Ovary (tissue), 9 donors: ENCODE measurements around the gene GPATCH2. TPM values are rescaled to one million over a fixed set of nuclear protein-coding genes. Genes with fewer than 3 reads are reported as not detected.
"Not testable (repeated sequence)": the region's sequence is repeated elsewhere in the genome, so short reads cannot be mapped to it uniquely, and the experiment has no call there.

Source experiments
- DNase-seq, 5 donors: peaks; one replicate each; pipeline ENCODE4 v3.0.0-alpha.2; 2019 to 2020
- H3K27ac ChIP-seq, 2 donors: fragments of 200-600 bp; one replicate each; pipeline versions ENCODE4 v1.5.1 to v1.8.0; 2019 to 2022
- H3K27me3 ChIP-seq: fragments of 200-600 bp; one replicate; pipeline ENCODE4 v1.8.0; 2022
- H3K36me3 ChIP-seq: fragments of 200-600 bp; sonication (generic); one replicate; pipeline ENCODE4 v1.5.1; 2019
- H3K4me1 ChIP-seq: one replicate; pipeline ENCODE4 v1.8.1; 2013; ENCODE audit warnings: mild to moderate bottlenecking, moderate library complexity; ENCODE audit not compliant: insufficient read depth
- H3K4me3 ChIP-seq: fragments of 200-600 bp; sonication (generic); one replicate; pipeline ENCODE4 v1.5.1; 2017
- H3K9me3 ChIP-seq, 2 donors: fragments of 200-600 bp in 1 of 2; sonication (generic) in 1 of 2; one replicate each; pipeline versions ENCODE4 v1.5.1 to v1.8.1; 2013 to 2019; ENCODE audit warnings: mild to moderate bottlenecking in 1 of 2, moderate library complexity in 1 of 2
- CTCF ChIP-seq, 3 donors: fragments of 450-650 bp in 2 of 3; fragments of 200-600 bp in 1 of 3; IDR thresholded peaks; one replicate each; pipeline versions ENCODE4 v1.5.1 to v1.8.0; 2016 to 2022; ENCODE audit warnings: antibody characterized with exemption in 3 of 3, mild to moderate bottlenecking in 1 of 3
- EP300 ChIP-seq: sonication (generic); formaldehyde crosslinking; IDR thresholded peaks from one replicate; pipeline ENCODE4 v1.6.1; 2017; ENCODE audit warnings: antibody characterized with exemption
- POLR2A ChIP-seq: fragments of 450-650 bp; IDR thresholded peaks from one replicate; pipeline ENCODE4 v1.6.1; 2017; ENCODE audit warnings: antibody characterized with exemption, mild to moderate bottlenecking, moderate library complexity
- WGBS, 3 donors: extraction: QIAGEN DNeasy Blood & Tissue Kit in 1 of 3; methylation state at CpG; one replicate each; pipeline versions ENCODE4 v1.1.5 to v1.1.7; 2013 to 2017; 5-methylcytosine and 5-hydroxymethylcytosine counted together
- intact Hi-C, 4 donors: fragments of 100-400 bp; cut with DNase I; formaldehyde crosslinking; loops; one replicate each; pipeline versions ENCODE4 v1.11.0 to v1.15.1; 2022 to 2023
- polyA plus RNA-seq, 2 donors: library from polyadenylated mRNA; stranded (reverse); fragments of 200-250 nt in 1 of 2; fragments of 350-450 nt in 1 of 2; fragmentation: Illumina TruSeq in 1 of 2; extraction: RNeasy Lipid Tissue Mini Kit (QIAGEN cat#74804) in 1 of 2; gene quantifications; one replicate each; pipeline ENCODE4 v1.2.3, GENCODE V29; 2013 to 2014
- total RNA-seq, 7 donors: library from RNA; depleted of rRNA in 2 of 7; stranded (reverse); fragments of >200 nt in 2 of 7; fragmentation: NEBNext Ultra II Directional in 3 of 7; extraction: Animal tissue kit (Norgen Biotek cat#: 25700) in 3 of 7; gene quantifications; one replicate each; pipeline versions ENCODE4 v1.1.0 to v1.2.4, GENCODE V29; 2016 to 2023
- donor health status: DM: no; HTN: no; CAD: no; lungs with moderate emphysema.
- donor health status: DM: no; HTN: no; CAD: no.
- donor health status: Bipolar disorder and iron deficiency.
- donor health status: DM: yes; HTN: yes; CAD: no.
- donor health status: DM: no; HTN: no; CAD: no.
- donor health status: DM: yes; HTN: yes; CAD: no.

Gene GPATCH2
- total and polyA plus RNA-seq, 9 donors: 3.7 to 16.5 (median 10.4) TPM

GRCh38 chr1:217526636-217527035, 104.3 kb downstream of the GPATCH2 start:
- TF ChIP-seq CTCF (IDR thresholded peaks at IDR 0.05): no peak
- no peak for TF ChIP-seq EP300
- no peak for TF ChIP-seq POLR2A
- H3K27me3 ChIP-seq: no peaks in the 10 kb centered on the region
- WGBS, 3 donors: 67 to 85% (median 81%) methylated on average over 1 of the region's 1 CpG
- intact Hi-C loops: no loop called here
- H3K4me3 ChIP-seq: no peak overlapping the region
- no peak for DNase-seq
- no peaks in the 10 kb centered on the region for H3K4me1 ChIP-seq
- H3K9me3 ChIP-seq: no peaks in the 10 kb centered on the region
- no peaks in the 10 kb centered on the region for H3K36me3 ChIP-seq
- no peak overlapping the region for H3K27ac ChIP-seq

- Histone ChIP-seq H3K4me1 (no peaks in the 10 kb centered on the region), H3K36me3 (no peaks in the 10 kb centered on the region), H3K9me3 (no peaks in the 10 kb centered on the region), H3K27me3 (no peaks in the 10 kb centered on the region), H3K27ac (no peak overlapping the region), H3K4me3 (no peak overlapping the region)
- no peak for DNase-seq
- 14 to 44% (median 29%) methylated on average over 3 of the region's 3 CpGs for WGBS, 3 donors
- TF ChIP-seq CTCF (IDR thresholded peaks at IDR 0.05) (no peak), POLR2A (no peak), EP300 (no peak)
- intact Hi-C loops: no loop called here
Observed at GRCh38 chr1:217525773-217526490, 105.0 kb downstream of the GPATCH2 start.

GRCh38 chr1:217524787-217525520, 105.9 kb downstream of the GPATCH2 start:
- Histone ChIP-seq H3K4me3 (no peak overlapping the region), H3K36me3 (no peaks in the 10 kb centered on the region), H3K27me3 (no peaks in the 10 kb centered on the region), H3K9me3 (no peaks in the 10 kb centered on the region), H3K4me1 (no peaks in the 10 kb centered on the region), H3K27ac (no peak overlapping the region)
- intact Hi-C loops: no loop called here
- no peak for DNase-seq
- 74 to 83% (median 83%) methylated on average over 2 to 4 of the region's 4 CpGs for WGBS, 3 donors
- TF ChIP-seq POLR2A (no peak), EP300 (no peak), CTCF (IDR thresholded peaks at IDR 0.05) (no peak)

GRCh38 chr1:217523921-217524320, 107.0 kb downstream of the GPATCH2 start:
- H3K27me3 ChIP-seq, H3K36me3 ChIP-seq, H3K4me1 ChIP-seq, H3K27ac ChIP-seq, DNase-seq, H3K4me3 ChIP-seq, intact Hi-C loops, H3K9me3 ChIP-seq: not testable (repeated sequence)
- WGBS, 3 donors: 90 to 97% (median 95%) methylated on average over 2 to 28 of the region's 28 CpGs

- TF ChIP-seq EP300 (no peak), CTCF (IDR thresholded peaks at IDR 0.05) (no peak), POLR2A (no peak)
- Histone ChIP-seq H3K27ac (no peak overlapping the region), H3K9me3 (no peaks in the 10 kb centered on the region), H3K36me3 (no peaks in the 10 kb centered on the region), H3K4me1 (no peaks in the 10 kb centered on the region), H3K4me3 (no peak overlapping the region), H3K27me3 (no peaks in the 10 kb centered on the region)
- no peak for DNase-seq
- WGBS, 3 donors: 79 to 85% (median 84%) methylated on average over 3 of the region's 3 CpGs
- intact Hi-C loops: no loop called here
Observed at GRCh38 chr1:217522277-217522676, 108.6 kb downstream of the GPATCH2 start.
